GM21529 (cell line): ENCODE measurements around the gene BCL10.
A peak's percentile ranks its signal among the peaks of the same experiment; 100 is the strongest.
"Not testable (repeated sequence)": the region's sequence is repeated elsewhere in the genome, so short reads cannot be mapped to it uniquely, and the experiment has no call there.

Experiments
- ATAC-seq: cut with Tn5 transposase; IDR thresholded peaks from one replicate; pipeline ENCODE4 v1.9.1; 2021; ENCODE audit not compliant: unreplicated experiment

The BCL10 gene

DNA sequence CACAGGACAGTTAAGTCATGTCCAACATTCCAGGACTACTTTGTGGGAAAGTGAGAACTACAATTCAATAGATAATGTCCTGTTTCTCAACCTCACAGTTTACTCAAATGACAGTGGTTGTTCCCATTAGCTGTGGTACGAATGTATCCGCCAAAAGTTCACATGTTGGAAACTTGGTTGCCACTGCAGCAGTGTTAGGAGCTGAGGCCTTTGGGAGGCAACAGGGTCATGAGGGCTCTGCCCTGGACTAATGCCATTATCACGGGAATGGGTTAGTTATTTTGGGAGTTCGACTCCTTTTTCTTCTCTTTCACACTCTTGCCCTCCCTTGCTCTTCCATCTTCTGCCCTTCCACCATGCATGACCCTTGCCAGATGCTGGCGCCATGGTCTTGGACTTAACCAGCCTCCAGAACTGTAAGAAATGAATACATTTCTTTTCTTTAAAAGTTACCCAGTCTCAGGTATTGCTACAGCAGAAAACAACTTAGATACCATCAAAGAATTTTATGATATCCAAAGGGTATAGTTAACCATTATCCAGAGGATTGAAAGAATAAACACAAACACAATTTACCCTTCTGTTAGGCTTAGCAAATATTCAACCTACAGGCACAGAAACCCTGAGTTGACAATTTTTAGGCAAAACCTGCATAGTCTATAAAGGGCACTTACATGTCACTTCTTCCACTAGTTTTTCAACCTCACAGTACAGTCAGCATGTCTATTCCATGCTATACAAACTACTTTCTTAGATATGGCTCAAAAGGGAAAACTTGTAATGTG, 7.4 kb downstream of the BCL10 start:
- ATAC-seq: no peak

DNA sequence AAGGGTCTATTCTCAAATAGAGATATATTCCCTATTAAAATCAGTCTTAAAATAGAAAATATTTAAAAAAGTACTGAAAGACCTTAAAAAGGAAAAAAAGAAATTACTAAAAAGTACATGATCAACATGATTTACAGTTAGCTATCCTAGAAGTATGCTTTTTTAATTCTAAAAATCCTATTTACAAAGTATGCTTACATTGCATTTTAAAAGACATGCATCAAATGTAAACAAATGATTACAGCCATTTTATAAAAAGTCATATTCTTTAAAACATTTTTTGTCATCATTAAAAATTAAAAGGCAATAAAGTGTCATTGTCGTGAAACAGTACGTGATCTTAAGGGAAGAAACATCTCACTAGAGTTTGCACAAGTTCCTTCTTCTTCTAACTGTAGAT, 9.1 kb downstream of the BCL10 start:
- ATAC-seq: no peak

- ATAC-seq: no peak
These were observed 12.3 kb downstream of the BCL10 start for GRCh38 chr1:85264150-85264549.

DNA sequence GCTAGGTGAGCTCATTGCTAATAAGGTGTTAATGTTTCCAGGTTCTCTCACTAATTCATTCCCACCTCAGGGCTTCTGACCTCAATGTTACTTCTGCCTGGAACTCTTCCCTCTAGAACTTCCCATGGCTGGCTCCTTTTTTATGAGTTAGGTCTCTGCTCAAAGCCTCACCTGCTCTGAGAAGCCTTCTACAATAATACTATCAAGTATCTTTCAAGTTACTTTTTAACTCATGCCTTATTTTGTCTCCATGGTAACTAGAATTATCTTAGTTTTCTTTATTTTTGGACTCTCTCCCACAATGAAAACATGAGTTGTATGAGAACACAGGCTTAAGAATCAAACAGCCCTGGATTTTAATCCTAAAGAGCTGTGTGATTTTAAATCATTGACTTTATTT, 13.4 kb downstream of the BCL10 start:
- ATAC-seq: no peak

DNA sequence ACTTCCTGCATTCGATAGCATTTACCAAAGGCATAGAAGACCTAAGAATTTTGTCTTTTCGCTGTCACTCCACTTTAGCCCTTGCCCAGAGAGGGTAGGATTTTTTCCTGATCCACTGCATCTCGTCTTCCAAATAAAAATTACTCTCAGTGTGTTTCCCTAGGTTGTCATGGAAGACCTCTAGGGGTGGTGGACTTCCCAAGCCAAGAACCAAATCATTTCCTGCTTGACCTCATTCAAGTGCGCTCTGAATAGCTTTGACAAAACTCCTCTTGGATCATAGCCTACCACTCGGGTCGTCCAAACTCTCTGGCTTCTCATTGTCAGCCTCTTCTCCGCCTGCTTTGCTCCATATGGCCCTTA, 16.5 kb downstream of the BCL10 start:
- ATAC-seq: no peak

DNA sequence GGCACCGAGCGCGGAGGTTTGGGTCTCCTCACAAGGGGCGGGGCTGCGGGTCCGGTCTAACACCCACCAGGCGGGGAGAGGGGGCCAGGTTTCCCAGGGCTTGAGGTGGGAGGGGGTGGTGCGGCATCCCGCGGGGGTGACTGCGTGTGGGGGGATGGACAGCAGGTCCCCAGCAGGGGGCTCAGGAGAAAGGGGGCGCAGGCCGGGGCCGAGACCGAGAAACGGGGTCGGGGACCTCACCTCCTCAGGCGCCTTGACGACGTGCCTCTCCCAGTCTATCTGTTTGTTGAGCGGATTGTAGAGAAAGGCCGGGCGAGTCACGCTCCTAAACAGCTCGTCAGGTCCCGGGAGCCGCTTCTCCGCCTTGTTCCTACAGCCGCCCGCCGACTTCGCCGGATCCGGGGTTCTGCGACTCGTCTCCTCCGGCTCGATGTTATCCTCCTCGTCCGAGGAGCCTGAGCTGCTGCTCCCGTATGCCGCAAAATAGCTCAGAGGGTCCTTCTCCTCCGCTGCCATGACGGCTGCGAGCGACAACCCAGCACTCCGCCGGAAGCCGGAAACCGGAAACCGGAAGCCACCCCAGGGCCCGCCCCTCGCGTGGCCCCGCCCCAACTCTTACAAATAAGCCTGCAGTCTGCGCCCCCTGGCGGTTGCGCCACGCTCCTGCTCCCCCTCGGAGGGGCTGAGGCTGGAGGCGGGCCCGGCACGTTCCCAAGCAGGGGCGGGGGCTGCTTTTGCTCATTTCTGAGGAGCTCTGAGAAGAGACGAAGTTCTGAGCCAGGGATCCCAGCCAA, 17.1 kb downstream of the BCL10 start, which contains the start of gene C1orf52:
C1orf52 (minus strand) TSS at position 545 of the 794 bp plus-strand sequence; CDS start at position 516, 29 bp downstream.
- peak; percentile 97 for ATAC-seq

GRCh38 chr1:85258536-85259117, 17.8 kb downstream of the BCL10 start:
- ATAC-seq: no peak

DNA sequence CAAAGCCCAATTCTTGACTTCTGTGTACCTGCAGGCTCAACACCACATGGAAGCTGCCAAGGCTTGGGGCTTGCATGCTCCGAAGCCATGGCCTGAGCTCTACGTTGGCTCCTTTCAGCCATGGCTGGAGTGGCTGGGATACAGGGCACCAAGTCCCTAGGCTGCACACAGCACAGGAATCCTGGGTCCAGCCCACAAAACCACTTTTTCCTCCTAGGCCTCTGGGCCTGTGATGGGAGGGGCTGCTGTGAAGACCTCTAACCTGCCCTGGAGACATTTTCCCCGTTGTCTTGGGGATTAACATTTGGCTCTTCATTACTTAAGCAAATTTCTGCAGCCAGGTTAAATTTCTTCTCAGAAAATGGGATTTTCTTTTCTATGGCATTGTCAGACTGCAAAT, 27.4 kb downstream of the BCL10 start:
- ATAC-seq: not testable (repeated sequence)

DNA sequence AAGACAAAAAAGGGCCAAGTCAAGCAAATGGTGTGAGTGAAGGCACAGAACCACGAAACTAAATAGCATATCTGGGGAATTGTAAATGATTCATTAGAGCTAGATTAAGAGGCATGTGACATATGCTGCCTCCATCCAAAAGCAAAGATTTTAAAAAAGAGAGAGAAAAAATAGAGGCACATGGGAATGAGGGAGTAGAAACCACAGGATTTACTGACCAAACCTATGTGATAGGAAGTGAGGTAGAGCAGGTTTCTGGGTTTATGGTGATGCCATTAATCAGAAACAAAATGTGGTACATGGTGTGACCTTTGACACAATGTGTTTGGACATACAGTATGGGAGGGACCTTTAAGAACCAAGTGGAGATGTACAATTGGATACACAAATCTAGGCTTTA, 30.5 kb downstream of the BCL10 start:
- ATAC-seq: no peak

GRCh38 chr1:85245456-85245855, 31.0 kb downstream of the BCL10 start:
- ATAC-seq: no peak

DNA sequence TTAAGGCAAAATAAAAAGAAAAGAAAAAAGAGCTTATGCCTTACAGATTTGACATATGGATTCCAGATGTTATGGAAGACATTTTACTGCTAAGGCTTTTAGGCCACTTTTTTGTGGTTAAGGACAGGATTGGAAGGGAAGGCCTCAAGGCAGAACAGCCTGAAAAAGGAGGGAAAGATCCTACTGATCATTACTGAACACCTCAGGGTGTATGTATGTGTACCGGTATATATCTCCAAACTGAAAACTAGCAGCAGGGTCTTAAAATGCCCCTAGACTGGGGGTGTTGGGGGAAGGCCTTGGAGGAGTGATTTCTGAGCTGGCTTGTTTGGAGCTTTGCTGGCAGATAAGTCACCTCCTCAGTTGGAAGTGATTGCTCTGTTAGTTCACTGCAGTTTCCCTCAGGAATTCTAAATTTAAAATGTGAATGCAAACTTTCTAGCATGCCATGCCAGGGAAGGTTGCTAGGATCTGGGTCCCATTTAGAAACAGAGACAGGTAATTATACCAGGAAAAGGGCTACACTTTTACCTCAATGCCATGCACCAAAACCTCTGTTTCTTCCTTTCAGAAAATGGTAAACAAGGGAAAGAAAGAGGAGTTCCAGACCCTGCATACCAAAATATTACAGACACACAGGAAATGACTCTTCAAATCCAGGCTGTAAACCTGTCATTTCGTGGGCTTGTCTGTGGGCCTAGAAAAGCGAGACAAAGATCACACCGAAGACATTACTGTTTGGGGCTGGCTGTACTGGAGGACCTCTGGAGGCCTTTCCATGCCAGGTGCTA, 32.0 kb downstream of the BCL10 start:
- no peak for ATAC-seq

DNA sequence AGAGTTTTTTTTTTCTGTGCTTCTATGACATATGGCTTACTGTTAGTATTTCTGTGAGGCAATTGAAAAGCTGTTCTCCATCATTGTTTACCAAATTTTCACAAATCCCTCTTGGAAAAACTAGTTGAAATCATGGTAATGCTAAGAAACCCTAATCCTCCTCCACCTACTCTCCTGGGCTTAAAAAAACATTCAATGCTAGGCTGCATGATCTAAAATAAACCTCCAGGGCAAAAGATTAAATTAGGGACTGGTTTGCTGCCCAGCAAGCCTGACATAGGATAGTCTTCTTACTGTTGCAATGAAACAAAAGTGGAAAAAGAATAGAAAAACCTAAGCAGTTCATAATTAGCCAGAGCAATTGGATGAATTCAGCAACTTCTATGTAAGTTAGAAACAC, 33.1 kb downstream of the BCL10 start:
- no peak for ATAC-seq

DNA sequence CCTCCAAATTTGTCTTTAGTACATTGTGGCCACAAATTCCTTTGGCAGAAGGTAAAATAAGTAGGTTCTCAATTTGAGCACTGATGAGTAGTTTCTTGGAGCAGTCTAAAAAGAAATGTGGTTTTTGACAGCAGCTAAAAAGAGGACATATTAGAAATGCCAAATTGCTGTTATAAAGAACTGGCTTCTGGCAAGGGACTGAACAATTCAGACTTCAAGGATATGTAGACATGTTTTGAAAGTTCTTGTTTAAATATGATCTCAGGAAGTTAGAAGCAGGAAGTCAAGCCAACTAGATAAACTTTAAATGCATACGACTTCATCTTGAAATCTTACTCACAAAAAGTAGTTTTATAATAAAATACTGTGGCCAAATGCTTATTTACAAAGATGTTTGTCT, 35.8 kb downstream of the BCL10 start:
- ATAC-seq: no peak

DNA sequence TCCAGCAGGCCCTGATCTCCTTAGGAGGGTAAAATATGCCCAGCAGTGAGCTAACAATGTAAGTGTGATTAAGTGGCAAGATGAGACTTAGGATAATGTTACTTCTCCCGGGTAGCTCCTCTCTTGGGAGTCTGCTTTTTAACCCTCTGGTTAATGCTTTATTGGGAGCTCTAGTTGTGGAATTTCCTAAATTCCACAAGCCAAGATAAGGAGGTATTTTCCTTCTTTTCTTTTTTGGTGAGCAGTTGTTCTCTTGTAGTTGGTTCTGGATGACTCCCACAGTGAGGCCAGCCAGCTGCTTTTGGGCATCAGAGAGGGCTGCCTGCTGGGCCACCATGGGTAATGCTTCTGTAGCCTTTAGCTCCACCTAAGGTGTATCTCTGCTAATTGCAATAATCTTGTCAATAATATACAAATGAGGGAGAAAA, 36.2 kb downstream of the BCL10 start:
- ATAC-seq: peak; percentile 82

DNA sequence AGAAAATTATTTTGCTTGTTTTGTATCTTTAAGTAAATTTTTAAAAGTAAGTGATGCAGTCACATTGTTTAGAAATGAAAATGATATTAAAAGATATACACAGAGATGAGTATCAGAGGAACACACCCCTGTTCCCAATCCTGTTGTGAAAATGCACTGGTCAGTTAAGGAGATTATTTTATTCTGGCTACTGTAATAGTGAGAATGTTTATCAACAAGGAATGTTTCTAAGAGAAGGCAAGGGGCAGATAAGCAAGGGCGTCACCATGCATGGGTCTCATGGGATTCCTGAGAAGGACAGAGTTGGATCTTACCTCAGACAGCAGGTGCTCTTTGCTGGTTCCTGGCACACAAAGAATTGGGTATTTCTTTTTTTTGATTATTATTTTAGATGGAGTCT, 38.8 kb downstream of the BCL10 start:
- no peak for ATAC-seq

DNA sequence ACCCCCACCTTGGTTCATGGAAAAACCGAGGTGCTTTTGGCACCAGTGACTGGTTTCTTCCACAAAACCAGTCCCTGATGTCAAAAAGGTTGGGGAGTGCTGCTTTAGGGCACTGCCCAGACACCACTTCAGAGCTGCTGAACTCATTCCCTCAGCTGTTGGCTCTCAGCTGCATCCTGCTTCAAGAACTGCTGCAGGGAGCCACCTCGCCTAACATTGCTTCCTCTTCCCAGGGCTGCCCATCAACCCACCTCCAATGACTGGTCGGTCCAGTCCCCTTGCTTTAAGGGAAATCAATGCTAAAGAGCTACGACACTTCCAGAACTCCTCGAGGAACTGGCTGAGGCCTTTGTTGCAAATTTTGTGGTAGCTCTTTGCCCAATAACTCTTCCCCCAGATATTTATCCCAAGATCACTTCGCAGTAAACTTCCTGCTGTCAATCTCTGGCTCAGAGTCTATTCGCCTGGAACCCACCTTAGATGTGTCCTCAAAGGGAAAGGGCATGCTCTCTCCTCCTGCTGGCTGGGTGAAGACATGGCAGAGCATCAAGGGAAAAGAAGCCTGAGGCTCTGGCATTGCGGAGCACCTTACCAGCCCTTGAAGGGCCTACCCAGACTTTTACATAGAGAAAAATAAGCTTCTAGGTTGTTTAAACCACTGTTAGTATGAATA, 46.0 kb downstream of the BCL10 start:
- ATAC-seq: no peak

DNA sequence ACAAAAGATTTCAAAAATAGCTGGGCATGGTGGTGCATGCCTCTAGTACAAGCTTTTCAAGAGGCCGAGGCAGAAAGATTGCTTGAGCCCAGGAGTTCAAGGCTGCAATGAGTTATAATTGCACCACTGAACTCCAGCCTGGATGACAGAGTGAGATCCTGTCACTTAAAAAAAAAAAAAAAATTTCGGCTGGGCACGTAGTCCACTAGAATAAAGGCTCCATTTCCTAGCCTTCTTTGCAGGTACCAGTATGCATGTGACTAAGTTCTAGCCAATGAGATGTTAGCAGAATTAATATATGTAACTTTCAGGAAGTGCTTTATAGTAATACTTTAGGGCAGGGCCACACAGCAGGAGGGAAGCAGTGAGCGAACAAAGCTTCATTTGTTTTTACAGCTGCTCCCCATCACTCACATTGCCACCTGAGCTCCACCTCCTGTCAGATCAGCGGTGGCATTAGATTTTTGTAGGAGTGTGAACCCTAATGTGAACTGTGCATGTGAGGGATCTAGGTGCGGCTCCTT, 46.8 kb downstream of the BCL10 start:
- ATAC-seq: no peak

DNA sequence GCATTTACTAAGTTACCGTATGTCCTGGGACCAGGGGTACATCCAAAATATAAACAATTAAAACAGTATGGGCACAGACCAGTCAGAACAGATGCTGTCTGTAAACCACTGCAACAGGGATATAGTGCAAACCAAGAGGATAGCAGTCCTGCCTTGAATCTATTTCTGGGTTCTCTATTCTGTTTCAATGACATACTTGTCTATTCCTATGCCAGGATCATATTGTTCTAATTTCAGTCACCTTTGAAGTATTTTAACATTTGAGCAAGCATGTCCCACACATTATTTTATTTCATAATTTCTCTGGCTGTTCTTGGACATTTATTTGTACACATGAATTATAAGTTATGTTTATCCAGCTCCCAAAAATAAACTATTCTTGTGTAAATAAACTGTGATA, 47.5 kb downstream of the BCL10 start:
- ATAC-seq: no peak

DNA sequence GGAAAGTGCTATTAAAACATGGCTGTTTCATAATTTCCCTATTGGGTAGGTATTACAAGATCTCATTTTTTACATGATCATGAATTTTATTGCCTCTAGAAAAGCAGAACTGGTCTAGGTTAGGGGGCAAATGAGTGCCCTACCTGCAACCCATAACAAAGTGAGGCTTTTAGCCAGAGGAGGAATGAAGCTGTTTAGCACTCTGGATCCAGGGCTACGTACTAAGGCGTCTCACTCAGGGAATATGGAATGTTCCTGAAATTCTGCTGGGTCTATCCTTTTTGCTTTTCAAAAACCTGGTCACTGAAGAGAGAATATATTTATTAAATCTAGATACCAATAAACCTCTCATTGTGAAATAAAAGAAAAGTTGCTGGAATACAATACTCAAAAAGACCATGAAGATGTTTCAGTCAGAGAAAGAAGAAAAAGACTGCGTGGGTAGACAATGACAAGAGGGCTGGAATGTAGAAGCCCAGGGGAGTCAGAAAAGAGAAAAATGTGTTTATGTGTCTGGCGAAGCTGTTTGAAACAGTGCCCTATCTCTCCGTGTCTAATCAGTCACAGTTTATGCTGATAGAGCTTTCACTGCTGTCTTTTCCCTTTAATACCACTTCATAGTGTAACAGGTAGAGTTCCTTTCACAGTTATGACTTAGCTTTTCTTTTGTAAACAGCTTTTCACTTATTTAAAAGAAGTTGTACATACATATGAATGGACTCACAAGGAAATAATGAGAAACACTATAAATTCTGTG, 50.6 kb downstream of the BCL10 start:
- no peak for ATAC-seq
